Loucy (cell line): ENCODE results near the gene GAPDHS.

Experiments
- H2AFZ ChIP-seq: fragments of 200-600 bp; sonication (generic); 2 replicates; pipeline ENCODE4 v1.6.0; 2016; ENCODE audit warnings: antibody characterized with exemption, mild to moderate bottlenecking, low read length, moderate library complexity
- H3F3A ChIP-seq: fragments of 200-600 bp; 2 replicates; pipeline ENCODE4 v1.6.0; 2016; ENCODE audit warnings: antibody characterized with exemption, low read depth, mild to moderate bottlenecking
- H3K27me3 ChIP-seq: fragments of 200-600 bp; sonication (generic); 2 replicates; pipeline ENCODE4 v1.6.1; 2014; ENCODE audit warnings: low read length, mild to moderate bottlenecking; ENCODE audit not compliant: insufficient read depth, poor library complexity, severe bottlenecking
- H3K36me3 ChIP-seq: fragments of 200-600 bp; sonication (generic); 2 replicates; pipeline ENCODE4 v1.6.1; 2016; ENCODE audit warnings: low read length; ENCODE audit not compliant: insufficient read depth
- H3K4me1 ChIP-seq: fragments of 200-600 bp; sonication (generic); 2 replicates; pipeline ENCODE4 v1.5.1; 2014; ENCODE audit warnings: low read length, mild to moderate bottlenecking; ENCODE audit not compliant: insufficient read depth, poor library complexity, severe bottlenecking
- H3K4me2 ChIP-seq: fragments of 200-600 bp; sonication (generic); 2 replicates; pipeline ENCODE4 v1.6.0; 2014; ENCODE audit warnings: antibody characterized with exemption, low read length, low read depth, mild to moderate bottlenecking; ENCODE audit not compliant: poor library complexity, severe bottlenecking
- H3K4me3 ChIP-seq: fragments of 200-600 bp; sonication (generic); 2 replicates; pipeline ENCODE4 v1.5.1; 2014; ENCODE audit warnings: low read length, mild to moderate bottlenecking, mixed read lengths; ENCODE audit not compliant: poor library complexity, severe bottlenecking
- H3K79me2 ChIP-seq: fragments of 200-600 bp; sonication (generic); 2 replicates; pipeline ENCODE4 v1.6.1; 2014; ENCODE audit warnings: low read length; ENCODE audit not compliant: insufficient read depth
- H3K9ac ChIP-seq: fragments of 200-600 bp; sonication (generic); 2 replicates; pipeline ENCODE4 v1.6.0; 2014; ENCODE audit warnings: mild to moderate bottlenecking, low read depth, low read length, moderate library complexity; ENCODE audit not compliant: poor library complexity, severe bottlenecking
- H3K9me2 ChIP-seq: fragments of 200-600 bp; sonication (generic); replicated peaks from 2 replicates; pipeline ENCODE4 v1.6.1; 2016; ENCODE audit warnings: low read depth, low read length, mixed read lengths
- H3K9me3 ChIP-seq: fragments of 200-600 bp; sonication (generic); 2 replicates; pipeline ENCODE4 v1.6.1; 2014; ENCODE audit warnings: mild to moderate bottlenecking, antibody characterized with exemption, low read length, low read depth; ENCODE audit not compliant: insufficient read depth
- H4K20me1 ChIP-seq: fragments of 200-600 bp; sonication (generic); 2 replicates; pipeline ENCODE4 v1.6.0; 2014; ENCODE audit warnings: antibody characterized with exemption, low read length, mild to moderate bottlenecking; ENCODE audit not compliant: insufficient read depth, poor library complexity, severe bottlenecking
- EZH2phosphoT487 ChIP-seq: fragments of 200-600 bp; IDR thresholded peaks from 2 replicates; pipeline ENCODE4 v1.6.1; 2018; ENCODE audit warnings: antibody characterized with exemption, mild to moderate bottlenecking, moderate library complexity, borderline replicate concordance
- TF ChIP-seq, protein P1 (sequence below): fragments of 200-600 bp; sonication (generic); conservative IDR thresholded peaks from 2 replicates; pipeline ENCODE4 v1.5.1; 2014; ENCODE audit warnings: mild to moderate bottlenecking, antibody characterized with exemption, low read length

The GAPDHS gene

DNA sequence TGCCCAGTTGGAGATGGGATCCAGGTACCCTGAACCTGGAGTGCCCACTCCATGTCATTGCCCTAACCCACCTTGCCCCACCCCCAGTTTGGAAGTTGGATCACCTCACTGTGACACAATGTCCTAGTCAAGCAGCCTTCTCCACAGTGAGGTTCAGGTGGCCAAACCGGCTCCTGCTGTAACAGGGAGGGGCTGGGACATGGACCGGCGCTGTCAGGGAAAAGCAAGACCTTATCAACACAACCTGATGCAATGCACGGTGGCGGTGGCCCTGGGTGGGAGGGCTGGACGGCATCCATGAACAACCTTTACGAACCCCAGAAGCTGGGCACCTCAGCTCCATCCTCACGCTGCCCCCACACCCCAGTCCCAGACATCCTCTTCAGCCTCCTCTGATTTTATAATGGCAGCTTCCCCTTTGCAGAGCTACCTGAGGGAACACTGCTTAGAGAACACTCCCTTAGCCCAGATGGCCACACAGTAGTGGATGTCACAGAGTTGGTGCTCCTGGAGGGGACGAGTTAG lies 41.4 kb upstream of the GAPDHS start:
- no peaks in the 10 kb centered on the region for H3K27me3 ChIP-seq
- no peaks in the 10 kb centered on the region for H3K9me2 ChIP-seq
- TF ChIP-seq, protein P1, sequence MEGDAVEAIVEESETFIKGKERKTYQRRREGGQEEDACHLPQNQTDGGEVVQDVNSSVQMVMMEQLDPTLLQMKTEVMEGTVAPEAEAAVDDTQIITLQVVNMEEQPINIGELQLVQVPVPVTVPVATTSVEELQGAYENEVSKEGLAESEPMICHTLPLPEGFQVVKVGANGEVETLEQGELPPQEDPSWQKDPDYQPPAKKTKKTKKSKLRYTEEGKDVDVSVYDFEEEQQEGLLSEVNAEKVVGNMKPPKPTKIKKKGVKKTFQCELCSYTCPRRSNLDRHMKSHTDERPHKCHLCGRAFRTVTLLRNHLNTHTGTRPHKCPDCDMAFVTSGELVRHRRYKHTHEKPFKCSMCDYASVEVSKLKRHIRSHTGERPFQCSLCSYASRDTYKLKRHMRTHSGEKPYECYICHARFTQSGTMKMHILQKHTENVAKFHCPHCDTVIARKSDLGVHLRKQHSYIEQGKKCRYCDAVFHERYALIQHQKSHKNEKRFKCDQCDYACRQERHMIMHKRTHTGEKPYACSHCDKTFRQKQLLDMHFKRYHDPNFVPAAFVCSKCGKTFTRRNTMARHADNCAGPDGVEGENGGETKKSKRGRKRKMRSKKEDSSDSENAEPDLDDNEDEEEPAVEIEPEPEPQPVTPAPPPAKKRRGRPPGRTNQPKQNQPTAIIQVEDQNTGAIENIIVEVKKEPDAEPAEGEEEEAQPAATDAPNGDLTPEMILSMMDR = no peak
- TF ChIP-seq EZH2phosphoT487 = no peak
- H3K9me3 ChIP-seq = no peaks in the 10 kb centered on the region
- no peaks in the 10 kb centered on the region for H3F3A ChIP-seq
- H4K20me1 ChIP-seq = no peaks in the 10 kb centered on the region
- no peak overlapping the region for H3K9ac ChIP-seq
- H2AFZ ChIP-seq = no peak overlapping the region
- no peaks in the 10 kb centered on the region for H3K4me1 ChIP-seq
- H3K4me2 ChIP-seq = no peak overlapping the region
- no peaks in the 10 kb centered on the region for H3K79me2 ChIP-seq
- H3K36me3 ChIP-seq = no peaks in the 10 kb centered on the region
- no peak overlapping the region for H3K4me3 ChIP-seq

- H3K9ac ChIP-seq = no peak overlapping the region
- H3F3A ChIP-seq = no peaks in the 10 kb centered on the region
- H3K36me3 ChIP-seq = no peaks in the 10 kb centered on the region
- no peaks in the 10 kb centered on the region for H3K4me1 ChIP-seq
- H3K4me3 ChIP-seq = no peak overlapping the region
- TF ChIP-seq, protein P1 = no peak
- TF ChIP-seq EZH2phosphoT487 = no peak
- no peaks in the 10 kb centered on the region for H3K79me2 ChIP-seq
- no peaks in the 10 kb centered on the region for H3K9me2 ChIP-seq
- no peak overlapping the region for H3K4me2 ChIP-seq
- H3K9me3 ChIP-seq = no peaks in the 10 kb centered on the region
- H3K27me3 ChIP-seq = no peaks in the 10 kb centered on the region
- H4K20me1 ChIP-seq = no peaks in the 10 kb centered on the region
- H2AFZ ChIP-seq = no peak overlapping the region
Measured at GRCh38 chr19:35493971-35494370, 39.3 kb upstream of the GAPDHS start.

DNA sequence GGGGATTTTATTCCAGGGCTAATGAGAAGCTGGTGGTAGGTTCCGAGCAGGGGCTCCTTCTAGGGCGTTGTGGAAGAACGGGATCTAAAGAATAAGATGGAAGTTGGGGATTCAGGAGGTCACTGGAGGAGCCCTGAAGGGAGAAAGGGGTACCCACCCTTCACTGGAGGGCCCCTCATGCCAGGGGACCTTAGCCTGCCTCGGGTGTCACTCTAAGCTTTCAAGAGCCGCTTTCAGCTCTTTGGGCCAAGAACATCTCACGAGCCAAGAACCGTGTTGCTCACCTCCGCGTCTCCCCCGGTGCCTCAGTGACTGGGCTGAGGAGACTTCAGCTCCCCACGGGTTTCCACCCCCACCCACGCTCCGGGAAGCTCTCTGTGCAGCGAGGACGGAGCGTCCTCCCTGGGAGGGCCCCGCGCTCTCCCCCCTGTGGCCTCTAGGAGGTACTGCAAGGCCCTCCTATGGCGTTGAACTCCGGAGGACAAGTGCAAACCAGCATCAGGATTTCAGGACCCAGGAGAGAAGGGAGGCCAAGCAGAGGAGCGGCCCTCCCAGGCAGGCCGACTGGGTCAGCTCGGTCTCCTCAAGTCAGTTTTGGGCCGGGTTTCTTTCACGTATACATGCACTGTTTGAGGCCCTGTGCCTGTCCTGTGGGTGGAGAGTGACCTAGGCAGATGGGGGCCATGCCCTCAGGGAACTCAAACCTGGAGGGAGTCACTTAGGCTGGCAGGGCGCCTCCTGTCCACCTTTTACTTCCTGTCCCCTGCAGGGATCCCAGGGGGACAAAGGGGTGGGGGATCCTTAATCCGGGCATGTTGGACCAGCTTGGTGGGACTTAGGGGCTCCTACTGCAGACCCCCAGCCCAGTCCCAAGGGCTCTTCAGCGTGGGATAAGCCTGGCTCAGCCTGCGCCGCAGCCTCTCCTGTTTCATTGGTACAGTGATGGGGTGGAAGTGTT lies 37.9 kb upstream of the GAPDHS start:
- H3K9me3 ChIP-seq = no peaks in the 10 kb centered on the region
- H3K27me3 ChIP-seq = no peaks in the 10 kb centered on the region
- no peaks in the 10 kb centered on the region for H3K9me2 ChIP-seq
- no peaks in the 10 kb centered on the region for H3K36me3 ChIP-seq
- peak overlapping the region; percentile 75 for H2AFZ ChIP-seq
- peak overlapping the region; percentile 4 for H3K9ac ChIP-seq
- no peaks in the 10 kb centered on the region for H3K4me1 ChIP-seq
- H4K20me1 ChIP-seq = no peaks in the 10 kb centered on the region
- no peaks in the 10 kb centered on the region for H3F3A ChIP-seq
- H3K79me2 ChIP-seq = no peaks in the 10 kb centered on the region
- peak overlapping the region; percentile 54 for H3K4me3 ChIP-seq
- peak overlapping the region; percentile 56 for H3K4me2 ChIP-seq
- TF ChIP-seq EZH2phosphoT487 = no peak
- TF ChIP-seq, protein P1 = peak; percentile 92
